GM19240 (cell line): ENCODE data around the gene CPT1C.
A peak's percentile ranks its signal among the peaks of the same experiment; 100 is the strongest.

ENCODE experiments used
- DNase-seq: peaks from one replicate; pipeline ENCODE4 v3.0.0; 2011; ENCODE audit warnings: low spot score; ENCODE audit not compliant: insufficient read length

CPT1C gene

GRCh38 chr19:49690656-49691242 is at the start of gene CPT1C:
TSS of gene CPT1C (plus strand) at chr19:49691116. CDS start at chr19:49692253, 1,137 bp downstream.
- peak; percentile 50 for DNase-seq

GRCh38 chr19:49641688-49642491 is 49.0 kb upstream of the CPT1C start, which contains the start of gene SCAF1:
TSS of gene SCAF1 (plus strand) at chr19:49642209. CDS start at chr19:49645027, 2,818 bp downstream.
- peak; percentile 97 for DNase-seq

- no peak for DNase-seq
Measured at GRCh38 chr19:49642492-49643035, 48.4 kb upstream of the CPT1C start.

- no peak for DNase-seq
Measured at GRCh38 chr19:49643466-49643865, 47.5 kb upstream of the CPT1C start.

GRCh38 chr19:49645592-49645991 is 45.3 kb upstream of the CPT1C start:
- no peak for DNase-seq

- no peak for DNase-seq
Measured at GRCh38 chr19:49645995-49646394, 44.9 kb upstream of the CPT1C start.

GRCh38 chr19:49646586-49646985 is 44.3 kb upstream of the CPT1C start:
- DNase-seq: no peak

- no peak for DNase-seq
Measured at GRCh38 chr19:49651029-49651819, 39.7 kb upstream of the CPT1C start.

GRCh38 chr19:49651820-49652550 is 38.9 kb upstream of the CPT1C start:
- DNase-seq: no peak

- no peak for DNase-seq
Measured at GRCh38 chr19:49652551-49653465, 38.1 kb upstream of the CPT1C start.

GRCh38 chr19:49653466-49653806 is 37.5 kb upstream of the CPT1C start:
- DNase-seq: no peak

GRCh38 chr19:49654581-49654980 is 36.3 kb upstream of the CPT1C start:
- DNase-seq: no peak

- no peak for DNase-seq
Measured at GRCh38 chr19:49655570-49656455, 35.1 kb upstream of the CPT1C start.

GRCh38 chr19:49656456-49657109 is 34.3 kb upstream of the CPT1C start:
- no peak for DNase-seq

- DNase-seq: no peak
Measured at GRCh38 chr19:49657493-49658138, 33.3 kb upstream of the CPT1C start.

- no peak for DNase-seq
Measured at GRCh38 chr19:49658139-49658517, 32.8 kb upstream of the CPT1C start.

GRCh38 chr19:49658566-49659442 is 32.1 kb upstream of the CPT1C start:
- no peak for DNase-seq
